GM18505 (cell line): Measurements from ENCODE around the gene KRTAP1-5.
"Not testable (repeated sequence)": the region's sequence is repeated elsewhere in the genome, so short reads cannot be mapped to it uniquely, and the experiment has no call there.

Experiments
- ATAC-seq: cut with Tn5 transposase; IDR thresholded peaks from one replicate; pipeline ENCODE4 v1.9.1; 2021; ENCODE audit not compliant: unreplicated experiment
- POLR2A ChIP-seq: IDR thresholded peaks from 4 replicates; pipeline ENCODE4 v1.6.1; 2011; ENCODE audit warnings: borderline replicate concordance; ENCODE audit not compliant: insufficient read depth, insufficient read length; ENCODE audit errors: extremely low read depth

The KRTAP1-5 gene

DNA sequence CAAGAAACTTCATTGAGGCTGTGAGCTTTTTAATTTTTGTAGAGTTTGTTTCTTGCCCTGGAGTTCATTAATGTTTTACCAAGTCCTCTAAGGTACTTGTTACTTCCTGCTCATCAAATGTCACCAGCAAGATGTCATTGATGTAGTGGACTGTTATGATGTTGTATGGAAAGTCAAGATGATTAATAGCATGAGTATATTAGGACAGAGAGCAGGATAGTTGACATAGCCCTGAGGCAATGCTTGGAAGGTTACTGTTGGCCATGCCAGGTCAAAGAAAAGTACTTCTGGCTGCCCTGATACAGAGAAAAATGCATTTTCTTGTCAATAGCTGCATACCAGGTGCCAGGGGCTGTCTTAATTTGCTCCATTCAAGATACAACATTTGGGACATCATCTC, 6.7 kb downstream of the KRTAP1-5 start:
- no peak for ATAC-seq
- no peak for TF ChIP-seq POLR2A

DNA sequence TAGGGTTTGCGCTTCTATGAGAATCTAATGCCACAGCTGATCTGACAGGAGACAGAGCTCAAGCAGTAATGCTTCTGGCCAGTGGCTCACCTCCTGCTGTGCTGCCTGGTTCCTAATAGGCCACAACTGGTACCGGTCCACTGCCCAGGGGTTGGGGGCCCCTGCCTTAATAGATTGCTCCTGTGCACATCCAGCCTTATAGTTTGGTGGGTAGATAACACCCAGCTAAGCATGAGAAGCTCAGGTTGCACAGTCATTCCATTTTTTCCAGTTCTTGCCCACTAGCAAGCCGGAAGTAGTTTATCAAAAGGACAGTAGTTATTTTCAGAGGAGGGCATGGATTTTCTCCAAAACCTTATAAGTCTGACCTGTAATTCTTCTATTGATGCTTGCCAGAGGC, 7.6 kb downstream of the KRTAP1-5 start:
- no peak for TF ChIP-seq POLR2A

DNA sequence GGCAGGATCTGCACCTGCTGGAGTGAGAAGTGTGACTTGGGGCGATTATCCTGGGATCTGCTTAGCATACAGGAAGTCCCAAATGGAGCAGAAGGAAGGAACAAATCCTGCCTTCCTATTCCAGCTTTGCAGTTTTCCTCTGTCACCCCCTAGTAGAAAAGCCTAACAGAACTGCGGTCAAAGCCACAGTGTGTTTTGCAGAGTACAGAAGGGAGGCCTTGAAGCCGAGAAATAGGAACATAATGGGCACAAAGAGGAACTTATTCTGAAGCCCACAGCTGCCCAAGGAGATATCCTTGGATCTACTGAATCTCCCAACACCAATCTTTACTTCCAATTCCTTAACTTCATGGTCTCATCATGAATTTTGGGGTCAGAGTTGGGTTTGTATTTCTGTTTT, 8.5 kb downstream of the KRTAP1-5 start:
- TF ChIP-seq POLR2A = no peak

More for the DNA sequence above, 7.6 kb downstream of the KRTAP1-5 start:
- ATAC-seq = no peak

DNA sequence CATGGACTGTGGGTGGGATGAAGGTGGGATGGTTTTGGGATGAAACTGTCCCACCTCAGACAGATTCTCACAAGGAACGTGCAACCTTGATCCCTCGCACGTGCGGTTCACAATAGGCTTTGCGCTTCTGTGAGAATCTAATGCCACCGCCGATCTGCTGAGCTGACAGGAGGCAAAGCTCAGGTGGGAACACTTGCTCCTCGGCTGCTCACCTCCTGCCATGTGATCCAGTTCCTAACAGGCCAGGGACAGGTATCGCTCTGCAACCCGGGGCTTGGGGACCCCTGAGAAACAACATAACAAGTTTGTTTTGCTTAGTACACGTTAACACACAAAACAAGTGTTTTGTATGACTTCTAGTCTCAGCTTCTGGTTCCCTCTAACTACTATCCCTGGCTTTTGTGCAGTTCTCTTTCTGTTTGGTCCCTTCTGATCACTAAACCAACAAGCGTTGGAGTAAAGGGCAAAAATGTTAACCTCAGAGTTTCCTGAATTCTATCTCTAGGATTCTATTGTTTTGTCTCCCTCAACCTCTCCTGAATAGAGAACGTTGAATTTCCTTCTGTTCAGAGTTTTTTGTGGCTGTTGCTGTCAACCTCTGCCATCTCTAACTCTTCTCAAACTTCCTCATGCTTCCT, 10.3 kb downstream of the KRTAP1-5 start:
- no peak for TF ChIP-seq POLR2A
- no peak for ATAC-seq

More for the DNA sequence above, 8.5 kb downstream of the KRTAP1-5 start:
- ATAC-seq = no peak

DNA sequence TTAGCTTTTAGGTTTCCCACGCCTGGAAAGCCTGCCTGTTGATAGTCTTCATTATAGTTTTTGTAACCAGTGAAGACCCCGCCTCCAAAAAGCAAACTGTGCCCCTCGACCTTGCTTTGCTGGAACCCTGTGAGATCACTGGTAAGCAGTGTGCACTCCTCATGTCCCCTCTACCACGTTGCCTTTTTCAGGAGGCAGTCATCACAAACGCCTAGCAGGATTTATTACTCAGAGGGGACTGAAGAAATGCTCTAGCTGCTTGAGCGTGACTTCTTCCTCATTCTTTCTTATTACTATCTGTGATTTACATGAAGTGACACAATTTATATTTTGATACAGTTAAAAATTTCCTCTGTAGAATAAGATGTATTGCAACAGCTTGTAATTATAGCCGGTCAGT, 11.6 kb downstream of the KRTAP1-5 start:
- ATAC-seq = no peak
- no peak for TF ChIP-seq POLR2A

DNA sequence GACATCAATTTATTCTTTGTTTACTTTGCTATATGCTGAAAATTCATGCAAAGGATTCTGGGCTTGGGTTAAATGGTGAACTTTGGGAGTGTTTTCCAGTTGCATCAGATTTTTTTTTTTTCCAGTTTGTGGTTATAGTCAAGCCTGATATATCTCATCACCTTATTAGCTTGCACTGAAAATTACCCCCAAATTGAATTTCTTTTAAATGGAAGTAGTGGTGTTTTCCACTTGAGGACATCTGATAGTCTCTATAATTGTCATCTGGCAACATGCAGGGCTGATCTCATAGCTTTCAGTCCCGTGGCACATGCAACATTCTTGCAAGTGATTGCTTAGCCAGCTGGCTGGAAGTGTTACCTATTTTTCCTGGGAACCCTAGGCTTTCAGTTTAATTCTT, 13.4 kb downstream of the KRTAP1-5 start:
- TF ChIP-seq POLR2A = no peak
- no peak for ATAC-seq

DNA sequence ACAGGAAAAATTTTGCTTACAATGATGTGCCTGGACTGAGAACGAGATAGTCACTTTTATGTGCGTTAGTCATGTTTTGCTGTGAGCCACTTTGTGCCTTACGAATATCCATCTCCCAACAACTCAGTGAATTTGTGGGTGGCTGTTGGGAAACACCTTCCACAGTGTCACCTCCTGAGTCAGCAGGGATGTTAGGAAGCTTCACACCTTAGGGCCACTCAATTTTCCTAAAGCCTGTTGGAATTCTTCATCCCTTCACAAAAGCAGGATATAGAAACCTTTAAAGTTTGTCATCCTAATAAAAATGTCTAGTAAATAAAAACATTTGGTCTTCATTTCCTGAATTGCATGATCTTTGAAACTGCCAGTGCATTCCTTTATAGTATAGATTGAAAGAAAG, 13.8 kb downstream of the KRTAP1-5 start:
- ATAC-seq = no peak
- no peak for TF ChIP-seq POLR2A

DNA sequence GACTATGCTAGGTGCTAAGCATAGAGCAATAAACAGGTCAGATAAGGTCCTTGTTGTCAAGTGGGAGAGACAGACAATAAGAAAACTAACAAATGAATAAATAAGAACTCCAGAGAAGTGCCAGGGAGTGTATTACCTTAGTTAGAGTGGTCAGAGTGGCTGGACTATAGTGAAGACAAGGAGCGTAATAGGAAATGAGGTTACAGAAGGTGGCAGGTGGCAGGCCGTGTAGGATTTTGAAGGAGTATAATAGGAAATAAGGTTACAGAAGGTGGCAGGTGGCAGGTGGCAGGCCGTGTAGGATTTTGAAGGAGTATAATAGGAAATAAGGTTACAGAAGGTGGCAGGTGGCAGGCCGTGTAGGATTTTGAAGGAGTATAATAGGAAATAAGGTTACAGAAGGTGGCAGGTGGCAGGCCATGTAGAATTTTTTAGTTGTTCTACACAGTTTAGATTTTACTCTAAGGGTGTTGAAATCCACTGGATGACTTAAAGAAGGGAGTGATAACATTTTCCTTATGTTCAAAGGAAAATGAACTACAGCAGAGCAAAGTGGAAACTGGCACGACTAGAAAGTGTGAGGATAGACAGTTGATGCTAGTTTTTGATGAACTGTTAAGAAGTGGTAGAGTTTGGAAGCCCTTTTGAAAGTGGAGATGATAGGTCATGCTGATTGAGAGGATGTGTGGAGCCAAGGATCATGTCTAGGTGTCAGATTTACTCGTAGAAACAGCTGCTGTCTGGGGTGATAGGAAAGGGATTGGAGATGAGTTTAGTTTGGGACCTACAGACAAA, 14.5 kb downstream of the KRTAP1-5 start:
- no peak for ATAC-seq
- TF ChIP-seq POLR2A = no peak

DNA sequence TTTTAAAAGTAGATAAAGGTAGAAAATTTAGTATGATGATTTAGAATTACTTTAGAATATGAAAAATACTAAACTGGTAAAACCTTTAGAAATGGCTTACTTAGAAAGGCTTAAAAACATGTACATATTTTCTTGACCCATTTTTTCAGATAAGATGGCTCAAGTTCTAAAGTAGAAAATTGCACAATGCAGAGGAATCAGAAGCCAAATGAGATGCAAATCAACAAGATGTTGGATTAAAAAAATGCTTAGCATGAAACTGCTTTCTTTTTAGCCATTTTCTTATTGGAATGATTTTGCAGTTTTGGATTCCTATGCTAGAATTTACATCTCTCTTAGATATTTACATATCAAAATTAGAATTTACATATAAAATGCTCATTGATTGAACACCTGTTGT, 16.6 kb downstream of the KRTAP1-5 start:
- no peak for ATAC-seq
- no peak for TF ChIP-seq POLR2A

DNA sequence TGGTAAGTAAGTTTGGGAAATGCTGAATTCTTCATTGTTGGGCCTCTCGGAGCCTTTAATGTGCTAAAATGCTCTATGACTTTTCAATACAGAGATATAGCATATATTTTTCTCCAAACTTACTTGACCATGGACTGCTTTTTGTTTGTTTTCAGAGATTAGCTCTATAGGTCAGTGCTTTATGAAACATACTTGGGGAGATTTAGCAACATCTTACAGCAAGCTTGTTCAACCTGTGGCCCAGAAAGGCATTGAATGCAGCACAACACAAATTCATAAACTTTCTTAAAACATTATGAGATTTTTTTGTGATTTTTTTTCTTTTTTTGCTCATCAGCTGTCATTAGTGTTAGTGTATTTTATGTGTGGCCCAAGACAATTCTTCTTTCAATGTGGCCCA, 17.1 kb downstream of the KRTAP1-5 start:
- ATAC-seq = no peak
- no peak for TF ChIP-seq POLR2A

DNA sequence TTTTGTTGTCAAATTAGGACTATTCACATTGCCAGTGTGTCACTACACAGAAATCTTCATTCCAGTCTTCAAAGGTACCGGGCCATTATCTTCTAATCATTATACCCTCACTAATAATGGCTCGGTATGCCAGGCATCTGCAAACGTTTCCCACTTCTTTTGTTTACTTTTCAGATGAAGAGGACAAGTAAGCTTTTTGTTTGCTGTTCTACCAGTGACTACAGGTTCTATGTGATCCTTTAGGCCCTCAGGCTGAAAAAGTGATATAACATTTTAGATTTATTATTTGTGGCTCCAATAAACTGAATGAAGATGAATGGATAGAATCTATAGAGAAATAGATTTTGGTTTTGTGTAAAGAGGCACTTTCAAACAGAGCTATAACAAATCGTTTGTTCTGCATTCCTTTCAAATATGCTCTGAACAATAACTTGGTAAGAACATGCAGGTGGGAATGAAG, 17.7 kb downstream of the KRTAP1-5 start:
- no peak for TF ChIP-seq POLR2A
- no peak for ATAC-seq

DNA sequence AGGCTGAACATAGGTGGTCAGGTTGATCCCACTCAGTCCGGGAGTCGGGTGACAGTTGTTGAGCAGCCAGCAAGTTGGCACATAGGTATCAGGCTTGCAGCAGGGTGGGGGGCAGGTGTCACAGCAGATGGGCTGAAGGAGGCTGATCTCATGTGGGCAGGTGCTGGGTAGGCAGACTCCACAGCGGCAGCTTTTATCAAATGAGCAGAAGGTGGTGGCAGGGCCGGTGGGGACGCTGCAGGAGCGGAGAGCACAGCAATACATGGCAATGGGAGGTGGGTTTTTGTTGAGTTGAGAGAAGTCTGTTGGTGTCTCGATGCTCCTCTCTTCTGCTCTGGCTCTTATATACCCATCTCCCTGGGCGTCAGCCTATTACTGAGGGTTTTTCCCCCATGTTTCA, 18.2 kb downstream of the KRTAP1-5 start, which contains the start of gene KRTAP3-1:
KRTAP3-1 (minus strand) TSS at position 318 of the 400 bp plus-strand sequence; CDS start at position 264, 54 bp downstream.
- no peak for ATAC-seq
- no peak for TF ChIP-seq POLR2A

DNA sequence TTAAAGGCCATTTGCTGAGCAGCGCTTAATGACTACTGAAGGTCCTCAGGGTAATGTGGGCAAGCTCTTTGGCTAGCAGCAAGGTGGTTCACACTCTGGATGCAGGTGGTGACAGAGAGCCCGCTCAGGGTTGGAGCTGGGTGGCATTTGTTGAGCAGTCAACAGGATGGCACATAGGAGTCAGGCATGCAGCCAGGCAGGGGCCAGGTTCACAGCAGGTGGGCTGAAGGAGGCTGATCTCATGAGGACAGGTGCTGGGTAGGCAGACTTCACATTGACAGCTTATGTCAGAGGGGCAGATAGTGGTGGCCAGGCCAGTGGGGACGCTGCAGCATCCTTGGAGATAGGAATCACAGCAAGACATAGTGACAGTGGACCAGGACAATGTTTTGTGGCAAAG, 22.6 kb downstream of the KRTAP1-5 start:
- no peak for TF ChIP-seq POLR2A
- no peak for ATAC-seq

DNA sequence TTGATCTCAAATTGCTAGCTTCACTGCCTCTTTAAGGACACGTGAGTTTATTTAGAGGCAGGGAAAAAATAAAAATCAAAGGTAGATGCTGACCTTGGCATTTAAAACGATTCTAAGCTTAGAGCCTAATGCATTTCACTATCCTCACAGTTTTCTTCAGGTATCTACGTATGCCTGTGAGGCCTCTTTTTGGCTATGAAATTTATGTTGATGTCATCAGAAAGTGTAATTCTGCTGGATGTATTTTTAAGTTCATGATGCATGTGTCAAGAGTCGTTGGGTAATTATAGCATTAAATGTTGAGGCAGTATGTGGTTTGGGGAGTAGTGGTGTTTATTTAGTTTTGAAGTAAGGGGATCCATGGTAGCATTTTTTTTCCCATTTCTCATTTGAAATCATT, 23.1 kb downstream of the KRTAP1-5 start:
- TF ChIP-seq POLR2A = no peak
- no peak for ATAC-seq

DNA sequence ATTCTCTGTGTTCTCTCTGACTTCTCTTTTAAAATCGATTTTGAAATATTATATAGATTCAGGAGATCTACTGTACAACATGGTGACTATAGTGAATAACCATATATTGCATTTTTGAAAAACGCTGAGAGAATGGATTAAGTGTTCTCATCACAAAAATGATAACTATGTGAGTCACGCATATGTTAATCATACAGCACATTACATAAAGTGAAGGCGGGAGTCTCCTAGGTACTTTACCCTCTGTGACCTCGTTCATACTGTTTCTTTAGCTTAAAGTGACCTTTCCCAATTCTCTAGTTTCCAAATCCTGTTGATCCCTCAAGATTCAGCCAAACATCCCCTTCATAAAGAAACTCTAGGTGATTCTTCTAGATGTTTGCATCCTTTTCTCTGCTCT, 24.2 kb downstream of the KRTAP1-5 start:
- no peak for TF ChIP-seq POLR2A
- ATAC-seq = no peak

DNA sequence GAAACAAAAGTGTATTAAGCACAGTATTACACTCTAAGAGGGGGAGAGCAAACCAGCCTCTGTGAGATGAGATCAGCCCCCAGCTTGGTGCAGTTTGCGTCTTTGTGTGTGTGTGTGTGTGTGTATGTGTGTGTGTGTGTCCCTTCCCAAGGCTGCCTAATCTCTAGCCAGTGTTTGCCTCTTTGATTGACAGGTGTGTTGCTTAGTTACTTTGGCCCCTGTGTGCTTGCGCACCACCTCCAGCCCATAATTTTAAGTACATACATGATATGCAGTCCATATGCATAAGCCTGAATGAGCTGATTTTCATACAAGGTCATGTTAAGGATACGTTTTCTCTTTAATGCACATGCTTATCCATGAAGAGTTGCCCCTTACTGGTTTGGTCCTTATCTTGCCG, 25.2 kb downstream of the KRTAP1-5 start:
- TF ChIP-seq POLR2A = no peak
- no peak for ATAC-seq

DNA sequence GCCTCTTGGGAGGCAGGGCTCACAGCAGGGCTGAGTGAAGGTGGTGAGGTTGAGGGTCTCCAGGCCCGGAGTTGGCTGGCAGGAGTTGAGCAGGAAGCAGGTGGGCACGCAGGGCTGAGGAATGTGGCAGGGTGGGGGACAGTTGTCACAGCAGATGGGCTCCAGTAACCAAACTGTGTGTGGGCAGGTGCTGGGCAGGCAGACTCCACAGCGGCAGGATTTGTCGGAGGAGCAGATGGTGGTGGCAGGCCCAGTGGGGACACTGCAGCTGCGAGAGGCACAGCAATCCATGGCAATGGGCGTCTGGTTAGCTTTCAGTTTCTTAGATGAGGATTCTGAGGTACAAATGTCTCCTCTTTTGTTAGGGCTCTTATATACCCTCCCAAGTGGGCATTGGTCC, 27.4 kb downstream of the KRTAP1-5 start, which contains the start of gene KRTAP3-2:
KRTAP3-2 (minus strand) TSS at position 344 of the 400 bp plus-strand sequence; CDS start at position 291, 53 bp downstream.
- ATAC-seq = not testable (repeated sequence)
